ENCODE data around the gene HMCN2.

The HMCN2 gene

DNA sequence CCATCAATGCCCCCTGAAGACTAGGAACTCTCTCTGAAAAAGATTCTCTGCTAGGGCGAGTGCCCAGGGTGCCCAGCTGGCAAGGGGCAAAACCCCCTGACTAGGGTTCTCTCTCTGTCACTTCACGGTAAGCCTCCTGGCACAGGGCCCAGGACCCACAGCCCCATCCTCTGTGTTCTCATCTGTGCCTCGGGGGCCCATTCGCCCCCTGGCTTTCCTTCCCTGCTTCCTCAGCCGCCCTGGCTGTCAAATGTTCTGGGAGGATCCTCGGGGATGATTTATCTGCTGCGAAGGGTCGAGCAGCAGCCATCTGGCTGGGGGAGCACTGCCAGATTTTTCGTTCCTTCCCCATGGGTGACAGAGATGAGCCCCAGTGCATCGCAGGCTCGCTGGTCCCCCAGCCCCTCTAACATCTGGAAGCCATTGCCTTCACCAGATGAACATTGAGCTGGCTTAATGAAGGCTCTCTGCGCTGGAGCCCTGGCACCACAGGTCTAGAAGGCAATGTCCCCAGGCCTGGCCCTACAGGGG lies 24.2 kb downstream of the HMCN2 start:
- H3K23ac ChIP-seq (ENCODE audit: low read depth, low read length, poor library complexity), result peak overlapping the region; percentile 18
- no peak overlapping the region for H3K18ac ChIP-seq (ENCODE audit: low read length)
- no peak overlapping the region for H2BK5ac ChIP-seq (ENCODE audit: low read length)
- no peak overlapping the region for H3K9ac ChIP-seq (ENCODE audit: low read depth, low read length, poor library complexity)
- H4K8ac ChIP-seq (ENCODE audit: low read depth, low read length), result no peak overlapping the region
- H2BK15ac ChIP-seq (ENCODE audit: low read length), result no peak overlapping the region
- peaks cover 0 to 43% (median 0%) of the 10 kb centered on the region in 3 experiments for H3K27me3 ChIP-seq (ENCODE audit: control insufficient read depth in 3 of 3, insufficient read depth in 3 of 3, low read depth in 1 of 3, low read length in 3 of 3)
- no peak overlapping the region for H2AFZ ChIP-seq (ENCODE audit: low read length)
- H3K27ac ChIP-seq (replicated peaks; ENCODE audit: low read length), result no peak overlapping the region
- no peaks in the 10 kb centered on the region for H3K36me3 ChIP-seq (replicated peaks in 1 of 2; ENCODE audit: control insufficient read depth in 2 of 2, insufficient read depth in 2 of 2, low read length in 2 of 2)
- no peak overlapping the region for H2BK12ac ChIP-seq (ENCODE audit: low read length)
- H3K14ac ChIP-seq (ENCODE audit: low read length), result peak overlapping the region; percentile 40
- WGBS, 2 donors (ENCODE audit: extremely low coverage in 2 of 2, insufficient read length in 2 of 2, insufficient replicate concordance in 1 of 2), result no CpG with 5 or more reads among the region's 12 CpGs
- H3K4me2 ChIP-seq (ENCODE audit: insufficient read depth, low read length, poor library complexity, severe bottlenecking), result no peak overlapping the region
- no peak overlapping the region for H2AK5ac ChIP-seq (ENCODE audit: low read depth, low read length)
- no peaks in the 10 kb centered on the region for H3K9me3 ChIP-seq (replicated peaks in 1 of 2; ENCODE audit: control insufficient read depth in 2 of 2, insufficient read depth in 1 of 2, low read depth in 1 of 2, low read length in 2 of 2)
- no peaks in the 10 kb centered on the region for H3K79me1 ChIP-seq (ENCODE audit: low read depth, low read length)
- H3K4me1 ChIP-seq (ENCODE audit: control insufficient read depth in 2 of 2, insufficient read depth in 1 of 2, low read depth in 1 of 2, low read length in 2 of 2), result peaks cover 0 to 1% of the 10 kb centered on the region in 2 donors
- no peak overlapping the region for H3K4ac ChIP-seq (ENCODE audit: low read length)
- H2BK120ac ChIP-seq (ENCODE audit: low read depth, low read length), result no peak overlapping the region
- H3K4me3 ChIP-seq (ENCODE audit: low read length in 2 of 2), result no peak overlapping the region
- H4K91ac ChIP-seq (ENCODE audit: low read depth, low read length, poor library complexity), result no peak overlapping the region
- DNase-seq (ENCODE audit: low spot score), result no peak

DNA sequence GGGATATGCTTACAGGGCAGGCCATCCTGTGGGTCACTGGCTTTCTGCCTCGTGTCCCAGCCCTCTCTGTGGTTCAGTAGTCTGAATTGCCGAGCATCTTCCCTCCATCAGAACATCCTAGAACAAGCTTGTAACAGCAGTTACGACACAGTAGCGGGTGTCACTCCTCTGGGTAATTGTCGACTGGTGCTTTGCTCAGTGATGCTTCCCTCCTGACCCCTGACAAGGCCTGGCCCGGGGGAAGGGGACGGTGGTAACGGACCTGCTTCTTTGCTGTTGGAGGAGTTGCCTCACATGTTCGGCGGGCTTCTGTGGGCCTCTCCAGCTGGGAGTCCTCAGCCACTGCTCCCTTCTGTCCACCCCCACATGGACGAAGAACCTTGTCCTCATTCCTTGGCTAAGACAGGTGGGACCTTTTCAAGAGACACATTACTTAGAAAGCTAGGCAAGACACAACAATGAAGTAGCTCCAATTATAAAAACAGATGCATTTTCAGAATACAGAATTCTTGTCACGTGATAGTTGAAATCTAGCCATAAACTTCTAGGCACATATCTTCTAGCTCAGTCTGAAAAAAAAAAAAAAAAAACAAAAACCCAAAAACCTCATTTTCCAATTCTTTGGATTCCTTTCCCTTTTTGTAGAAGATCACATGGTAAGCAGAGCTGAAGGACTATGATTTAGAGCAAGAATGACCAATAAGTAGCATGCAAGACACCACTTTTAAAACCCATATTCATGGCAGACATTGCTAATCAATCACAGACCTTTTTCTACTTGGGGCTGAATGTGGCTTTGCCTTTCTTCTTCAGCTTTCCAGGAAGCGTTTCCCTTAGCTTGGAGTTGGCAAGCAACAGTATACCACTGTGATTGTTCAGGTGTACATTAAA lies 25.0 kb downstream of the HMCN2 start:
- Histone ChIP-seq H3K4me3 (ENCODE audit: low read length in 2 of 2) (no peak overlapping the region), H4K91ac (ENCODE audit: low read depth, low read length, poor library complexity) (peak overlapping the region; percentile 38), H2BK12ac (ENCODE audit: low read length) (no peak overlapping the region), H3K4ac (ENCODE audit: low read length) (no peak overlapping the region), H3K18ac (ENCODE audit: low read length) (no peak overlapping the region), H2BK120ac (ENCODE audit: low read depth, low read length) (no peak overlapping the region), H2AFZ (ENCODE audit: low read length) (no peak overlapping the region), H3K9ac (ENCODE audit: low read depth, low read length, poor library complexity) (no peak overlapping the region), H3K14ac (ENCODE audit: low read length) (no peak overlapping the region), H2BK15ac (ENCODE audit: low read length) (no peak overlapping the region), H3K27me3 (ENCODE audit: control insufficient read depth in 3 of 3, insufficient read depth in 3 of 3, low read depth in 1 of 3, low read length in 3 of 3) (peaks cover 0 to 43% (median 0%) of the 10 kb centered on the region in 3 experiments), H3K23ac (ENCODE audit: low read depth, low read length, poor library complexity) (peak overlapping the region; percentile 52), H4K8ac (ENCODE audit: low read depth, low read length) (no peak overlapping the region), H3K27ac (replicated peaks; ENCODE audit: low read length) (no peak overlapping the region), H2AK5ac (ENCODE audit: low read depth, low read length) (no peak overlapping the region), H3K79me1 (ENCODE audit: low read depth, low read length) (no peaks in the 10 kb centered on the region), H3K4me1 (ENCODE audit: control insufficient read depth in 2 of 2, insufficient read depth in 1 of 2, low read depth in 1 of 2, low read length in 2 of 2) (peaks cover 0 to 1% of the 10 kb centered on the region in 2 donors), H3K4me2 (ENCODE audit: insufficient read depth, low read length, poor library complexity, severe bottlenecking) (no peak overlapping the region), H3K9me3 (replicated peaks in 1 of 2; ENCODE audit: control insufficient read depth in 2 of 2, insufficient read depth in 1 of 2, low read depth in 1 of 2, low read length in 2 of 2) (no peaks in the 10 kb centered on the region), H2BK5ac (ENCODE audit: low read length) (no peak overlapping the region), H3K36me3 (replicated peaks in 1 of 2; ENCODE audit: control insufficient read depth in 2 of 2, insufficient read depth in 2 of 2, low read length in 2 of 2) (no peaks in the 10 kb centered on the region)
- WGBS, 2 donors (ENCODE audit: extremely low coverage in 2 of 2, insufficient read length in 2 of 2, insufficient replicate concordance in 1 of 2), result no CpG with 5 or more reads among the region's 13 CpGs
- no peak for DNase-seq (ENCODE audit: low spot score)

DNA sequence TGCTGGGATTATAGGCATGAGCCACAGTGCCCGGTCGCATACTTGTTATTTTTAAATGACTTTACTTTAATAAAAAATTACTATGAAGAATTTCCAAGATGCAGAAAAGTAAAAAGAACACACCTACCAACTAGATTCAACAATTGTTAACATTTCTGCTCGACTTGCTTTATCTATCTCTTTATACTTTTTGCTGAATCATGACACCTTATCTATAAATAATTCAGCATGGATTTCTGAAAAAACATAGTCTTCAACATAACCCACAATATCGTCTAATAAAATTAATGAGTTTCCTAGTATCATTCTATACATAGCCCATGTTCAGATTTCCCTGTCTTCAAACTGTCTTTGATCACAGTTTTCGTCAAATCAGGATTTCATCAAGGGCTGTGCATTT lies 25.9 kb downstream of the HMCN2 start:
- no peak overlapping the region for H3K14ac ChIP-seq (ENCODE audit: low read length)
- no peak overlapping the region for H3K27ac ChIP-seq (replicated peaks; ENCODE audit: low read length)
- DNase-seq (ENCODE audit: low spot score), result no peak
- WGBS, 2 donors (ENCODE audit: extremely low coverage in 2 of 2, insufficient read length in 2 of 2, insufficient replicate concordance in 1 of 2), result no CpG with 5 or more reads among the region's 5 CpGs
- H3K23ac ChIP-seq (ENCODE audit: low read depth, low read length, poor library complexity), result no peak overlapping the region
- H3K4me2 ChIP-seq (ENCODE audit: insufficient read depth, low read length, poor library complexity, severe bottlenecking), result no peak overlapping the region
- no peak overlapping the region for H3K4me3 ChIP-seq (ENCODE audit: low read length in 2 of 2)
- H2AFZ ChIP-seq (ENCODE audit: low read length), result no peak overlapping the region
- no peak overlapping the region for H2BK12ac ChIP-seq (ENCODE audit: low read length)
- H4K8ac ChIP-seq (ENCODE audit: low read depth, low read length), result no peak overlapping the region
- no peak overlapping the region for H4K91ac ChIP-seq (ENCODE audit: low read depth, low read length, poor library complexity)
- no peak overlapping the region for H3K18ac ChIP-seq (ENCODE audit: low read length)
- no peaks in the 10 kb centered on the region for H3K79me1 ChIP-seq (ENCODE audit: low read depth, low read length)
- H3K4me1 ChIP-seq (ENCODE audit: control insufficient read depth in 2 of 2, insufficient read depth in 1 of 2, low read depth in 1 of 2, low read length in 2 of 2), result peaks cover 0 to 1% of the 10 kb centered on the region in 2 donors
- H3K36me3 ChIP-seq (replicated peaks in 1 of 2; ENCODE audit: control insufficient read depth in 2 of 2, insufficient read depth in 2 of 2, low read length in 2 of 2), result no peaks in the 10 kb centered on the region
- H3K9ac ChIP-seq (ENCODE audit: low read depth, low read length, poor library complexity), result no peak overlapping the region
- H3K27me3 ChIP-seq (ENCODE audit: control insufficient read depth in 3 of 3, insufficient read depth in 3 of 3, low read depth in 1 of 3, low read length in 3 of 3), result peaks cover 0 to 37% (median 0%) of the 10 kb centered on the region in 3 experiments
- H3K4ac ChIP-seq (ENCODE audit: low read length), result no peak overlapping the region
- no peaks in the 10 kb centered on the region for H3K9me3 ChIP-seq (replicated peaks in 1 of 2; ENCODE audit: control insufficient read depth in 2 of 2, insufficient read depth in 1 of 2, low read depth in 1 of 2, low read length in 2 of 2)
- H2AK5ac ChIP-seq (ENCODE audit: low read depth, low read length), result no peak overlapping the region
- no peak overlapping the region for H2BK15ac ChIP-seq (ENCODE audit: low read length)
- no peak overlapping the region for H2BK5ac ChIP-seq (ENCODE audit: low read length)
- H2BK120ac ChIP-seq (ENCODE audit: low read depth, low read length), result no peak overlapping the region

DNA sequence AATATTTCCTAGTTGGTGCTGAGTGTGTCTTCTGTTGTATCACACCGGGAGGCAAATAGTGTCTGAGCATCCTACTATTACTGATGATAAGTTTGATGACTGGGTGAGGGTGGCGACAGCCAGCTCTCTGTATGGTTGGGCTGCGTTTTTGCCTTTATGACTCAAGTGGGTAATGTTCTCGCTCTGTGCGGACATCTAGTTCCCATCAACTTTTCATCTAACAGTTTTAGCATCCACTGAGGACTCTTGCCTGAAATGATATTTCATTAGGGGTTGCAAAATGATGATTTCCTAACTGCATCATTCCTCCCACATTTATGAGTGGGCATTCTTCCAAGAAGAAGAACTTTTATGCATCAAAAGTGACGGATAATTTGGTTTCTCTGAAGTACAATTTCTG lies 26.5 kb downstream of the HMCN2 start:
- Histone ChIP-seq H3K27ac (replicated peaks; ENCODE audit: low read length) (no peak overlapping the region), H3K18ac (ENCODE audit: low read length) (no peak overlapping the region), H2AK5ac (ENCODE audit: low read depth, low read length) (no peak overlapping the region), H4K8ac (ENCODE audit: low read depth, low read length) (no peak overlapping the region), H3K36me3 (replicated peaks in 1 of 2; ENCODE audit: control insufficient read depth in 2 of 2, insufficient read depth in 2 of 2, low read length in 2 of 2) (no peaks in the 10 kb centered on the region), H3K9me3 (replicated peaks in 1 of 2; ENCODE audit: control insufficient read depth in 2 of 2, insufficient read depth in 1 of 2, low read depth in 1 of 2, low read length in 2 of 2) (no peaks in the 10 kb centered on the region), H2AFZ (ENCODE audit: low read length) (no peak overlapping the region), H3K23ac (ENCODE audit: low read depth, low read length, poor library complexity) (no peak overlapping the region), H2BK5ac (ENCODE audit: low read length) (no peak overlapping the region), H3K4ac (ENCODE audit: low read length) (no peak overlapping the region), H3K4me3 (ENCODE audit: low read length in 2 of 2) (no peak overlapping the region), H3K4me1 (ENCODE audit: control insufficient read depth in 2 of 2, insufficient read depth in 1 of 2, low read depth in 1 of 2, low read length in 2 of 2) (peaks cover 0 to 1% of the 10 kb centered on the region in 2 donors), H2BK120ac (ENCODE audit: low read depth, low read length) (no peak overlapping the region), H3K27me3 (ENCODE audit: control insufficient read depth in 3 of 3, insufficient read depth in 3 of 3, low read depth in 1 of 3, low read length in 3 of 3) (peaks cover 0 to 39% (median 0%) of the 10 kb centered on the region in 3 experiments), H2BK15ac (ENCODE audit: low read length) (no peak overlapping the region), H3K79me1 (ENCODE audit: low read depth, low read length) (no peaks in the 10 kb centered on the region), H4K91ac (ENCODE audit: low read depth, low read length, poor library complexity) (no peak overlapping the region), H3K4me2 (ENCODE audit: insufficient read depth, low read length, poor library complexity, severe bottlenecking) (no peak overlapping the region), H3K14ac (ENCODE audit: low read length) (no peak overlapping the region), H3K9ac (ENCODE audit: low read depth, low read length, poor library complexity) (no peak overlapping the region), H2BK12ac (ENCODE audit: low read length) (no peak overlapping the region)
- WGBS, 2 donors (ENCODE audit: extremely low coverage in 2 of 2, insufficient read length in 2 of 2, insufficient replicate concordance in 1 of 2), result no CpG with 5 or more reads among the region's 6 CpGs
- DNase-seq (ENCODE audit: low spot score), result no peak
